ENCODE results near the gene KRT80.

KRT80 gene

DNA sequence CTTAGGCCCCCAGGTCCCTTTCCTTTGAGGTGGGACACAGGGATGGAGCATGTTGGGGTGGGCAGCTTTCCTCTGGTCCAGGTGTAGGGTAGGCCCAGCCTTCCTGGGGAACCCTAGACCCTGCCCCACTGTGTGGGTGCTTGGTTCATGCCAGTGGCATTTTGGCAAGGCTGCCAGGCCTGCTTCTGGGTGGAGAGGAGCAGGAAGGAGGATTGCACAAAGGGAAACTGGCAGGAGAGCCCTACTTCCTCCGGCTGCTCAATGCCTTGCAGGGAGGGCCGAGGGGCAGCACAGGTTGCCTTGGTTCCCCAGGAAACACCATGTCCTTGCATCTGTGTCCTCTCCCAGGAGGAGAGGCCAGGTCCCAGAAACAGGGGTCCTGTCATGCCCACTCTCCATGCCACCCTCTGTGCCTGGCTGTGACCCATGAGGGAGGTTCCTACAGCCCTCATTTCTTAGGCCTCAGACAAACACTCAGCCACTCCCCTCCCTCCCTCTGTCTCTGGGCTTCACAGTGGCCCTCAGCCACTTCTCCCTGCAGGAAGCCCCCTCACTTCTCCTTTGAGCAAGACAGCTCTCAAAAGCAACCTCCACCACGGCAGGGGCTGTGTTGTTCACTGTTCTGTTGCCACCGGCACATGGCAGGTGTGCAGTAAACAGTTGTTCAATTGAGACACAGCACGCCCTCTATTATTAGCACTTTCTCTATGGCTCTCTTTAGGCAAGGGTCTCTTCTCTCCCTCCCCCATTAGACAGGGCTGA, 6.8 kb upstream of the KRT80 start:
- no peak for DNase-seq (ENCODE audit: low read depth in 2 of 2)

GRCh38 chr12:52197371-52198231, 5.8 kb upstream of the KRT80 start:
- DNase-seq (ENCODE audit: low read depth in 2 of 2) = no peak

- DNase-seq (ENCODE audit: low read depth in 2 of 2) = no peak
Measured at GRCh38 chr12:52195065-52195730, 3.4 kb upstream of the KRT80 start.

DNA sequence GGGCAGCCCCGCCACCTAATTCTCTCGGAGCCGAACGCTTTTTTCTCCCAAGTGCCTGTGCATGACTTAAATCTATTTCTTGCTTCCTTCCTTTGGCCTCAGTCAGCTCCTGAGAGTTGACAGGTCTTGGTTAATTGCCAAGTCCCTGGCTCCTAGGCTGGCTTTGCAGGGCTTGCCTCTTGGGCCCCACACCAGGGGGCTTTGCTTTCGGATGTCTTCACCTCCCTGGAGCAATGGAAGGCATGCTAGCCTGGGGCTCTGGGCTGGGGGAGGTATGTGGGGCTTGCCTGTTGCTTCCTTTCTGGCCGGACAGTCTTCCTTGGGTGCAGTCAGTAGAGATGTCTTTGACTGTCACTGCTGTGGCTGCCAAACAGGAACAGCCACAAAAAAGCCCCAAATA, 2.2 kb upstream of the KRT80 start:
- DNase-seq (ENCODE audit: low read depth in 2 of 2) = no peak

DNA sequence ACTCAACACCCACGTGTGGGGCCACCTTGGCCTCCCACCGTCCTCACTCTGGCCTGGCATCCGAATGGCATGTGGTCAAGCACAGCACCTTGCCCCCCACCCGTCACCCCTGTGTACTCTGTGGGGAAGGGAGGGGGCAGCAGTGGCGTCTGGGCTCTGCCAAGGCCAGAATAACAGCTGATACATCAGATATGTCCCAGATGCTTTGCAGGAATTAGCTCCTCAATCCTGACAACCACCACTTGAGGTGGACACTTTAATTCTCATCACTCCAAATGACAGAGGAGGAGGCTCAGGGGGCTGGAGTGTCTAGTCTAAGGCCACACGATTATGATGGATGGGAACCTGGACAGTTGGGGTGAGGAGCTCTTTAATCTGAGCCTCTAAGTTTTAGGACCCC, 1.7 kb upstream of the KRT80 start:
- no peak for DNase-seq (ENCODE audit: low read depth in 2 of 2)

DNA sequence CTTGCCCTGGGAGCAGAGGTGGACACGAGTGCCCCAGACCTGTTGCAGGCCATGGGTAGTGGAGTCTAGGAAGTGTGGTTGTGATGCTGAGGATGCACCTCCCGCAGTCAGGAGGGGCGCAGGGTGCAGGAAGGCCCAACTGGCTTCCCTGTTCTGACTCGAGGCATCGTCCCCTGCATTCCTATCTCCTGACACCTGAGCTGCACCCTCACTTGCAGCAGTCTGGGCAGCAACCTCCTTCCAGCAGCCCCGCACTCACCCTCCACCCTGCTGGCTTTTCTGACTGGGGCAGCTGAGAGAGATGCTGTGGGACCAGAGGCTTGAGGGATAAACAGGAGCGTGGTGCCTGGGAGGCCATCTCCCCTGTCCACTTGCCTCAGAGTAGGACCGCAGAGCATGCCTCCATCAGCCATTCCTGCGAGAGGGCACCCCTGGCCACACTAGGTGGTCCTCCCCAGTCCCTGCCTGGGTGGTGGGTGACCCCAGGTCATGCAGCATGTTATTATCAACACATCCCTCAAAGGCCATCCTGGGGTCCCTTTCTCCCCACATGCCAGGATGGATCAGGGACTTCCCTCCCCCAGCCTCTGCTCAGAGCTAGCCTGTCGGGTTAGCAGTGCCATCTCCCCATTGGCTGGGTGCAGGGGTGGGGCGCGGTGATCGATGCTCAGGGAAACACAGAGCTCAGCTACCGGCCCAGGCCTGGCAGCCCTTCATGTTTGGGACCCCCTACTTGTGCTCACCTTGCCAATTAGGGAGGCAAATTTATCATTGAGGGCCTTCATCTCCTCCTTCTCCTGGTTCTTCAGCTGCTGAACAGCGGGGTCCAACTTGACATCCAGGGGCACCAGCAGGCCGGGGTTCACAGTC, 719 bp downstream of the KRT80 start:
- DNase-seq (ENCODE audit: low read depth in 2 of 2) = no peak

DNA sequence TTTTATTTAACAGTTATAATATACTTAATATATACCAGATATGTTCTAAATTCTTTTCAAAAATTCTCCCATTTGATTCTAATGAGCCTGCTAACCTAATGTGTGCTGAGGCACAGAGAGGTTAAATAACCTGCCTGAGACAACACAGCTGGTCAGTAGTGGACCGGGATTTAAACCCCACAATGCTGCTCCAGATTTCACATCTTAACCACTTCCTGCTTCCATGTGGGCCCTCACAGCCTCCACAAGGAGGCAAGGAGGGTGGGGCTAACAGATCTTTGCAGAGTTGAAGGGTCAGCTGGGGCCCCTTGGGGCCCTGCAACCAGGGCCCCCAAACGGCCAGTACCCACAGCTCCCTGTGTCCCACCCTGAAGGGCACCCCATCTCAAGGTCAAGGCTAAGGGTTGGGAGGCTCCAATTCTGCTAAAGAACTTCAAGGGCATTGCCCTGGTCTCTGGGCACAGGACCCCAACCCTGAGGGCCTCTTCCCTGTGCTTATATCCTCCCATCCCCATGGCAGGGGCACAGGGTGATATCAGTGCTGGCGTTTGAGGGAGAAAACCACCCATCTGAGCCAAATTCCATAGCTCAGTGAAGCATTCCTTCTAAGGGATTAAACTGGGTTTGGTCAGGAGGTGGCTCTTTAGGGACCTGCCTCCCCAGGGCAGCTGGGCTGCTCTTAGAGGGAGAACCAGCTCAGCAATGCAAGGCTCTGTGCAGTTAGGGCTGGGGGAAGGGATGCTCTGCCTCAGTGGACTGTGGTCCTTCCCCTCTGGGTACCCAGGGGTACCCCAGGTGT, 2.2 kb downstream of the KRT80 start:
- DNase-seq (ENCODE audit: low read depth in 2 of 2) = no peak

DNA sequence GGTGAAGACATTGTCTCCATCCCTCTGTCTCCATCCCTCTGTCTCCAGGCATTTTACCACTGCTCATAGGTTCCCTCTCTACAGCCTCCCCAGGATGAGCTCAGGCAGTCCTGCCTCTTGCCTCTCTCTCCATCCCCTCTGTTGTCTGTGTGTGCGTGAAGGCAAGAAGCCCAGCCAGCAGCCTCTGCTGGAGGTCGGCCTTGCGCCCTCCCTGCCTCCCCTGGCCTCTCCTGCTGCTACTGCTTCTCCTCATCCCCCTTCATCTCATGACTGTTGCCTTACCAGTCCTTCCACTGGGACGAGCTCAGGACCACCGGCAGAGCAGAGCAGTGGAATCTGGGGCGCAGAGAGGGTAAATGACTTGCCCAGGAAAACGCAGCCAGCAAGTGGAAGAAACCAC, 3.2 kb downstream of the KRT80 start:
- DNase-seq (ENCODE audit: low read depth in 2 of 2) = no peak

DNA sequence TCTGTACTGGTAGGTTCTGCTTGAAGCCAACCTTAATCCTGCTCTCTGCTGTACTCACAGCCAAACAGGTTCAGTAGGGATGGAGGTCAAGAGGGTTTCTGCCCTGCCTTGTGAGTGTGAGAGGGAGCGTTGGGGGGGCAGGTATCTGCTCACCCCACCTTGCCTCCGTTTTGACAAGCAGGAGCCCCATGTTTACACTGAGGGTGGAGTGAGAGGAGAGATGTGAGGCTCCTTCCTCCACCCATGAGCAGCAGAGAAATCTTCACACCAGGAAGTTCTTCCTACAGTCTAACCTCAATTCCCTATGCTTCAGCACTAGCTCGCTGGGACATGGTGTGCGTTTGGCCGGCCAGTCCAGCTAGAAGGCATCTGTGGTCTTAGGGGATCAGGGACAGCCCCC, 4.2 kb downstream of the KRT80 start:
- DNase-seq (ENCODE audit: low read depth in 2 of 2) = no peak

DNA sequence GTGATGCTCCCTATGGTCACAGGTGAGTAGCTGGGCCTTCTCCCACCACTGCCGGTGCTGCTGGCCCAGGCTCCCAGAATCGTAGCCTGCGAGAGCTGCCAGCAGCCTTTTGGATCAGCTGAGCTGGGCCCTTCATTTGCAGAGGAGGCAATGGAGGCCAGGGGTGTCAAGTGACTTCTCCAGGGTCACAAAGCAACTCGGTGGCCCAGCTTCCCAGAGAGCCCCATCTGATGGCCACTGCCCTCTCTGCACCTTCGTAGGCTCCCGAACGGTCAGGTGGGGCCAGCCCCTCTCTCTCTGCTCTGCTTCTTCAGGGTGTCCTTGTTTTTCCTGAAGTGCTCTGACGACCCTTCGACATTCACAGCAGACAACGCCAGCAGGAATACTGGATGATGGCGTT, 4.6 kb downstream of the KRT80 start:
- DNase-seq (ENCODE audit: low read depth in 2 of 2) = no peak

DNA sequence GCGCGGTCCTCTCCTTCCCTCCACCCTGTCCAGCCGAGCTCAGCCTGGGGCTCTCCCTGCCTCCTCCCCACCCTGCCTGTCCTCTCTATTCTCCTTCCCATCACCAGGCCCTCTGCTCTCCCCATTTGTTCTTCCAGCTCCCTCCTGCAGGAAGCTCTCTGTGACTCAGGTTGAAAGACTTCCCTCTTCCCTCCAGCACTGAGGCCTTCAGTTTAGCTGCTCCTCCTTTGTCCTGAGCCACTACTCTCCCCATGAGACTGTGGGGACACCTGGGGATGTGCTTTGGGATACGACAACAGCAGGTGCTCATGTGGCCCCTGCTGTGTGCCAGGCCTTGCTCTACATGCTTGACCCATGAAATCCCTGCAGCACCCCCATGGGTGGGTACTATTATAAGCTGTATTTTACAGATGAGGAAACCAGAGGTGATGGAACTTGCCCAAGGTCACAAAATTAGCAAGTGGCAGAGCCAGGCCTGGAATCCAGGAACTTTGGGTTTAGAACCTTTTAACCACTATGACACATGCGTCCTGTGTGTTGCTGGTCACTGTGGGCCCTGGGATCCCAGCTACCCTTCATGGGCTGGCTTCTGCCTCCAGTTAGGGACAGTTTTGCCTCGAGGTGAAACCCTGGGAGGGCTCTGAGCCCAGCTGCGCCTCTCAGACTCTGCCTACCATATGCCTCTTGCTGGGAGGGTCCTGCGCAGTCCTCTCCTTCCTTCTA, 5.5 kb downstream of the KRT80 start:
- no peak for DNase-seq (ENCODE audit: low read depth in 2 of 2)

GRCh38 chr12:52185400-52185967, 6.3 kb downstream of the KRT80 start:
- no peak for DNase-seq (ENCODE audit: low read depth in 2 of 2)

- DNase-seq (ENCODE audit: low read depth in 2 of 2) = no peak
Measured at GRCh38 chr12:52184813-52185212, 7.0 kb downstream of the KRT80 start.

DNA sequence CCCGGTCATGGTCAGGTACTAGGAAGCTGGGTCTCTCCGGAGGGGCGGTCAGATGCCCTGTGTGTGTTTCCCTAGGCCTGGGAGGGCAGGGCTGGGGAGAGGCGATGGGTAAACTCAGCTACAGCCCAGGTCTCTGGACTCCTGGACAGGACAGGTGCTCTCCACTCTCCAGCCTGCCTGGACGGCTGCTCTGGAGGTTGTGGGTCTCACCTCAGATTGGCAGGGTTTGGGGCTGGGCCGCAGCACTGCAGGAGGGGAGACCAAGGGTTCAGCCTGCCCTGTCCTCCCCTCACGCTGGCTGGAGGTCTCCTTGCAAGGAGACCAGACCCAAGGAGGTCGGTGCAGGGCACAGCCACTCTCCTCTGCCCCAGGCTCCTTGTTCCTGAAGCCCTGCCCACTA, 7.8 kb downstream of the KRT80 start:
- DNase-seq (ENCODE audit: low read depth in 2 of 2) = no peak

DNA sequence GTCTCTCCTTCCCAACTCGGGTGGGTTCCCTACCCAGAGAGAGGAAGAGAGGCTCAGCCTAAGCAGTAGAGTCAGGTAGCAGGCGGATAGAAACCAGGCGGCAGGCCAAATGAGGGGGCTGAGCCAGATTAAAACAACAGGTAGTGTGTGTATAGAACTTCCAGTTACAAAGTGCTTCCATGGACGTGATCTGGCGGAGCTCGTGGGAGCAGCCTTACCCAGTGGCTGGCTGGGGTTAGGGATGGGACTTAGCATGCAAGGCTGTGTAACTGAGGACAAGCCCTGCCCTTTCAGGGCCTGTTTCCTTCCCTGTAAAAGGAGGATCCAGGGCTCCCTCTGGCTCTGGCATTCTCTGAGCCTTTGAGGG, 8.3 kb downstream of the KRT80 start:
- DNase-seq (ENCODE audit: low read depth in 2 of 2) = no peak

GRCh38 chr12:52182898-52183543, 8.8 kb downstream of the KRT80 start:
- no peak for DNase-seq (ENCODE audit: low read depth in 2 of 2)

DNA sequence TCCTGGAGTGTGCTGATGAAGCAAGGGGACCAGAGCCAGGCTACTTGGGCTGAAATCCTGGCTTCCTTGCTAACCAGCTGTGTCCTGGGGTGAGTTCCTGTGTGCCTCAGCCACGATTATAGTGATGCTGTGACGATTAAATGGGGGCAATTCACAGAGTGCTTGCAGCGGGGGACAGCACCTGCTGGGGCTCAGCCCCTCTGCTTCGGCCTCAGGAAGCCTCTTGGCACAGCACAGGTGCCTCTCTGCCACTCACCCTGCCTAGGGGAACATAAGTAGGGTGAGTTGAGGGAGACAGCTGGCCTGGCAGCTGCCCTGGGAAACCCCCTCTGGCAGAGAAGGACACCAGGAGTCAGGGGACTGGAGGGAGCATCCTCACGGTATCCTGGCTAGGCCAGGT, 9.4 kb downstream of the KRT80 start:
- DNase-seq (ENCODE audit: low read depth in 2 of 2) = no peak

- DNase-seq (ENCODE audit: low read depth in 2 of 2) = no peak
Measured at GRCh38 chr12:52181746-52182145, 10.1 kb downstream of the KRT80 start.

- no peak for DNase-seq (ENCODE audit: low read depth in 2 of 2)
Measured at GRCh38 chr12:52180971-52181628, 10.7 kb downstream of the KRT80 start.

Measured in stimulated activated CD4-positive, alpha-beta T cell treated with anti-CD3 and anti-CD28 coated beads, Interleukin-15, amount 100 ng/mL, for 48 hours (primary cell).